ENCODE data around the gene NUP98.

GRCh38 chr11:3626250-3626960 is 170.9 kb downstream of the NUP98 start:
- TF ChIP-seq CTCF (tag by site-specific recombination; IDR thresholded peaks at IDR 0.05) (no peak), ZNF624 (tag by site-specific recombination; IDR thresholded peaks at IDR 0.05) (no peak), REST (tag by site-specific recombination; IDR thresholded peaks at IDR 0.05) (no peak), ZNF580 (tag by site-specific recombination; IDR thresholded peaks at IDR 0.05) (no peak)

Data from HEK293 (cell line).